Lower leg skin (tissue), 3 donors: ENCODE measurements around the gene ADAD2.

Experiments
- CTCF ChIP-seq, 3 donors: fragments of 450-650 bp; IDR thresholded peaks; one replicate each; pipeline ENCODE4 v1.5.1; 2016; ENCODE audit warnings: antibody characterized with exemption in 3 of 3, mild to moderate bottlenecking in 3 of 3, moderate library complexity in 2 of 3
- POLR2A ChIP-seq, 2 donors: fragments of 450-650 bp; IDR thresholded peaks; one replicate each; pipeline ENCODE4 v1.6.1; 2016 to 2017; ENCODE audit warnings: antibody characterized with exemption in 2 of 2, mild to moderate bottlenecking in 1 of 2, moderate library complexity in 1 of 2

GRCh38 chr16:84212631-84213030 is 21.7 kb downstream of the ADAD2 start:
- TF ChIP-seq CTCF (IDR thresholded peaks at IDR 0.05) (no peak), POLR2A (IDR thresholded peaks at IDR 0.05) (no peak)
